ENCODE results near the gene STK26. TPM values are rescaled to one million over a fixed set of nuclear protein-coding genes. Genes with fewer than 3 reads are reported as not detected.

Gene STK26
- total RNA-seq, 1 experiment from 2014 or later = 30.5 TPM

GRCh38 chrX:132068405-132068804, 45.3 kb downstream of the STK26 start:
- DNase-seq (ENCODE audit: low read depth, low spot score) = no peak
- Histone ChIP-seq H3K9ac (ENCODE audit: low read length) (no peak overlapping the region), H3K4me1 (ENCODE audit: control insufficient read depth in 1 of 2, insufficient read depth in 2 of 2, low read length in 2 of 2) (no peaks in the 10 kb centered on the region), H3K79me2 (ENCODE audit: insufficient read depth, low read length) (no peaks in the 10 kb centered on the region), H3K4me3 (replicated peaks in 1 of 2; ENCODE audit: low read depth in 1 of 2, low read length in 2 of 2) (no peak overlapping the region), H3K36me3 (ENCODE audit: control insufficient read depth in 1 of 2, insufficient read depth in 2 of 2, low read length in 2 of 2) (no peaks in the 10 kb centered on the region), H3K9me2 (ENCODE audit: insufficient read depth) (no peaks in the 10 kb centered on the region), H3K9me3 (ENCODE audit: control insufficient read depth in 1 of 2, insufficient read depth in 1 of 2, low read depth in 1 of 2, low read length in 2 of 2) (no peaks in the 10 kb centered on the region), H3K27ac (ENCODE audit: low read depth, low read length) (no peak overlapping the region), H4K20me1 (ENCODE audit: insufficient read depth) (no peaks in the 10 kb centered on the region), H3K4me2 (ENCODE audit: low read length) (no peak overlapping the region), H3K27me3 (ENCODE audit: insufficient read depth, low read length) (no peaks in the 10 kb centered on the region), H2AFZ (ENCODE audit: low read depth, low read length, poor library complexity, severe bottlenecking) (no peak overlapping the region)
- POLR2A ChIA-PET = no interaction called here
- intact Hi-C loops (cut with micrococcal nuclease) = no loop called here
- no peak for ATAC-seq
- CTCF ChIA-PET = no interaction called here
- RAD21 ChIA-PET (ENCODE audit: low non-redundant PET in 1 of 2, low total read pairs in 2 of 2, uncharacterized antibody in 2 of 2, unreplicated experiment in 2 of 2) = interaction anchor here in 1 of 2 experiments (0.6 kb wide), 1 partner anchor 168 kb away, joined by 8 read pairs; no protein-coding TSS in a partner anchor
- TF ChIP-seq CBX3 (IDR thresholded peaks at IDR 0.05; ENCODE audit: low read depth) (no peak), CEBPB (IDR thresholded peaks at IDR 0.05; ENCODE audit: low read depth) (no peak), ZNF274 (IDR thresholded peaks at IDR 0.05; ENCODE audit: low read depth, low read length) (no peak), YY1 (IDR thresholded peaks at IDR 0.05; ENCODE audit: extremely low read depth, insufficient replicate concordance, low read depth, low read length) (no peak), ZBTB33 (IDR thresholded peaks at IDR 0.05; ENCODE audit: extremely low read depth, insufficient replicate concordance, low read length) (no peak), REST (IDR thresholded peaks at IDR 0.05; ENCODE audit: low read depth) (no peak), ATF3 (IDR thresholded peaks at IDR 0.05) (no peak), SP1 (IDR thresholded peaks at IDR 0.05; ENCODE audit: low read depth) (no peak), SIN3A (IDR thresholded peaks at IDR 0.05; ENCODE audit: low read depth) (no peak), RAD21 (IDR thresholded peaks at IDR 0.05; ENCODE audit: low read depth) (no peak), EZH2 (IDR thresholded peaks at IDR 0.05) (no peak), TCF7L2 (IDR thresholded peaks at IDR 0.05; ENCODE audit: borderline replicate concordance, extremely low read depth, insufficient read depth, insufficient read length) (no peak), FOSL1 (IDR thresholded peaks at IDR 0.05; ENCODE audit: low read depth) (no peak), CTCF (IDR thresholded peaks at IDR 0.05 in 2 of 3, conservative IDR thresholded peaks at IDR 0.05 in 1 of 3; ENCODE audit: borderline replicate concordance in 1 of 3, insufficient read depth in 1 of 3, low read depth in 2 of 3, low read length in 2 of 3) (no peak)
- TF ChIP-seq, protein P1, sequence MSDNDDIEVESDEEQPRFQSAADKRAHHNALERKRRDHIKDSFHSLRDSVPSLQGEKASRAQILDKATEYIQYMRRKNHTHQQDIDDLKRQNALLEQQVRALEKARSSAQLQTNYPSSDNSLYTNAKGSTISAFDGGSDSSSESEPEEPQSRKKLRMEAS (IDR thresholded peaks at IDR 0.05) = no peak
- BruUV-seq (replicated peaks) = no TSS peak

All from HCT116 (cell line).